ENCODE results near the gene MTCH2. TPM values are rescaled to one million over a fixed set of nuclear protein-coding genes. Genes with fewer than 3 reads are reported as not detected.
"Not testable (repeated sequence)": the region's sequence is repeated elsewhere in the genome, so short reads cannot be mapped to it uniquely, and the experiment has no call there.

MTCH2 gene
- total and polyA plus RNA-seq, 10 donors = 21.5 to 47.1 (median 36.5) TPM

DNA sequence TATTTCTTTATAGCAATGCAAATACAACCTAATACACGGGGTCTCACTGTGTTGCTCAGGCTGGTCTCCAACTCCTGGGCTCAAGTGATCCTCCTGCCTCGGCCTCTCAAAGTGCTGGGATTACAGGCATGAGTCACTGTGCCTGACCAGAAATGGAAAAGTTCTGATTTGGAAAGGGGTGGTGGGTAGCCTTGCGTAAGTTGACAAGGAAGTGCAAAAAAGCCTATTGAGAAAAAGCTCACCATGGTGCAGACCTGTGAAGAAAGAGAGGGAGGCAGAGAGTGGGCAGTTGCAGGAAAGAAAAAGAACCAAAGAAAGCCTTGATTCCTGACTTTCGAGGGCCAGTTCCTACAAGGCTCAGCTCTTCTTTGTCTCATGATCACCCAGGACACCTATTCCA lies 45.8 kb upstream of the MTCH2 start:
- Histone ChIP-seq H3K36me3 (no peaks in the 10 kb centered on the region), H3K4me1 (peaks cover 0 to 4% (median 1%) of the 10 kb centered on the region in 6 donors), H3K27ac (no peak overlapping the region), H3K27me3 (replicated peaks in 1 of 7) (no peaks in the 10 kb centered on the region), H3K4me3 (no peak overlapping the region), H3K9me3 (no peaks in the 10 kb centered on the region)
- WGBS, 5 donors = 64 to 89% (median 82%) methylated on average over 4 of the region's 4 CpGs
- TF ChIP-seq CTCF (IDR thresholded peaks at IDR 0.05 in 8 of 11, conservative IDR thresholded peaks at IDR 0.05 in 3 of 11) (no peak), POLR2AphosphoS5 (IDR thresholded peaks at IDR 0.05) (no peak), POLR2A (IDR thresholded peaks at IDR 0.05) (no peak)
- no peak for DNase-seq
- intact Hi-C loops (cut with DNase I; ENCODE audit: low total_unique reads) = no loop called here

GRCh38 chr11:47686704-47687103 lies 44.3 kb upstream of the MTCH2 start:
- intact Hi-C loops (cut with DNase I; ENCODE audit: low total_unique reads); H3K4me3 ChIP-seq; H3K9me3 ChIP-seq; H3K27me3 ChIP-seq (replicated peaks in 1 of 7); H3K36me3 ChIP-seq; H3K27ac ChIP-seq; DNase-seq: not testable (repeated sequence)
- 95 to 99% (median 98%) methylated on average over 3 of the region's 3 CpGs for WGBS, 5 donors
- H3K4me1 ChIP-seq = peaks cover 0 to 16% (median 4%) of the 10 kb centered on the region in 6 donors

- H3K36me3 ChIP-seq = no peaks in the 10 kb centered on the region
- H3K4me1 ChIP-seq = peaks cover 0 to 19% (median 4%) of the 10 kb centered on the region in 6 donors
- intact Hi-C loops (cut with DNase I; ENCODE audit: low total_unique reads) = no loop called here
- H3K27me3 ChIP-seq (replicated peaks in 1 of 7) = no peaks in the 10 kb centered on the region
- DNase-seq = no peak
- TF ChIP-seq POLR2AphosphoS5 (IDR thresholded peaks at IDR 0.05) (no peak), CTCF (IDR thresholded peaks at IDR 0.05 in 8 of 11, conservative IDR thresholded peaks at IDR 0.05 in 3 of 11) (no peak)
- no peak overlapping the region for H3K27ac ChIP-seq
- no peaks in the 10 kb centered on the region for H3K9me3 ChIP-seq
- WGBS, 5 donors = 93 to 100% (median 100%) methylated on average over 1 of the region's 1 CpG
- H3K4me3 ChIP-seq = no peak overlapping the region
These were observed 43.8 kb upstream of the MTCH2 start for GRCh38 chr11:47686151-47686550.

DNA sequence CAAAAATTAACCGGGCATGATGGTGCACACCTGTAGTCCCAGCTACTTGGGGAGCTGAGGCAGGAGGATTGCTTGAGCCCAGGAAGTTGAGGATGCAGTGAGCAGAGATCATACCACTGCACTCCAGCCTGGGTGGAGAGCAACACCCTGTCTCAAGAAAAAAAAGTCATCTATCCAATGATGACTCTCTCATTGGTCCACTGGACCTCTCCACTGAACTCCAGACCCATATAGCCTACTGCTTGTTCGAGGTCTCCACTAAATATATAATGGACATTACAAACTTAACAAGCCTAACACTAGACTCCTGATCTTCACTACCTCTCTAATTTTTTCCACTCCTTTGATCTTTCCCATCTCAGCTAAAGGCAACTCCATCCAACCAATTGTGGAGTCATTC lies 33.5 kb upstream of the MTCH2 start:
- H3K4me3 ChIP-seq = no peak overlapping the region

More for the DNA sequence above, 33.5 kb upstream of the MTCH2 start:
- H3K36me3 ChIP-seq = no peaks in the 10 kb centered on the region
- DNase-seq = no peak
- H3K9me3 ChIP-seq = no peaks in the 10 kb centered on the region
- 83 to 98% (median 92%) methylated on average over 2 of the region's 2 CpGs for WGBS, 5 donors
- H3K27me3 ChIP-seq (replicated peaks in 1 of 7) = no peaks in the 10 kb centered on the region
- no peak overlapping the region for H3K27ac ChIP-seq
- no peaks in the 10 kb centered on the region for H3K4me1 ChIP-seq
- intact Hi-C loops (cut with DNase I; ENCODE audit: low total_unique reads) = no loop called here
- no peak for TF ChIP-seq POLR2AphosphoS5 (IDR thresholded peaks at IDR 0.05)
- no peak for TF ChIP-seq POLR2A (IDR thresholded peaks at IDR 0.05)
- no peak for TF ChIP-seq CTCF (IDR thresholded peaks at IDR 0.05 in 8 of 11, conservative IDR thresholded peaks at IDR 0.05 in 3 of 11)

Data from spleen (tissue), 11 donors.